HCT116 (cell line): ENCODE data around the gene NPLOC4. TPM values are rescaled to one million over a fixed set of nuclear protein-coding genes. Genes with fewer than 3 reads are reported as not detected.

Source experiments
- ATAC-seq: fragments of 200-7000 bp; cut with Tn5 transposase; 2 replicates; pipeline ENCODE4 v1.9.1; 2020; ENCODE audit warnings: mild to moderate bottlenecking, moderate library complexity
- BruUV-seq: library from RNA; stranded (reverse); fragments of 400-500 nt; replicated peaks from 2 replicates; lab custom pipeline; 2021; lab: Mats Ljungman, UMichigan
- CTCF ChIA-PET: fragments of 300-600 bp; sonication (Branson Sonifier 250); formaldehyde crosslinking; loops from one replicate; lab custom pipeline; 2021; ENCODE audit warnings: antibody characterized with exemption; lab: Charles Lee
- POLR2A ChIA-PET: fragments of 300-600, 350-600 bp; sonication (Branson Sonifier 250); formaldehyde crosslinking; loops from one replicate; lab custom pipeline; 2021; ENCODE audit warnings: antibody characterized with exemption; lab: Charles Lee
- RAD21 ChIA-PET, 2 experiments: fragments of 300-600 bp; sonication (Branson Sonifier 250); formaldehyde crosslinking; loops; one replicate each; lab custom pipeline; 2023; ENCODE audit warnings: low total read pairs in 2 of 2; ENCODE audit not compliant: uncharacterized antibody in 2 of 2, unreplicated experiment in 2 of 2, low non-redundant PET in 1 of 2; lab: Charles Lee
- DNase-seq: peaks from one replicate; pipeline ENCODE4 v3.0.0-alpha.2; 2010; ENCODE audit warnings: low read depth, low spot score
- H2AFZ ChIP-seq: fragments of 200-600 bp; shearing (Covaris generic), sonication (generic); 2 replicates; pipeline ENCODE4 v1.6.1; 2017; ENCODE audit warnings: low read depth, mixed run types, mixed read lengths, antibody characterized with exemption, low read length; ENCODE audit not compliant: poor library complexity, severe bottlenecking
- H3K27ac ChIP-seq: 2 replicates; pipeline ENCODE4 v1.5.1; 2012; ENCODE audit warnings: low read depth, low read length
- H3K27me3 ChIP-seq: fragments of 200-600 bp; sonication (generic); 2 replicates; pipeline ENCODE4 v1.6.1; 2016; ENCODE audit warnings: mixed run types, low read length, mixed read lengths; ENCODE audit not compliant: insufficient read depth
- H3K36me3 ChIP-seq, 2 experiments: fragments of 200-500 bp in 1 of 2; fragments of 200-600 bp in 1 of 2; sonication (Bioruptor generic) in 1 of 2; sonication (generic) in 1 of 2; 2 replicates each; pipeline versions ENCODE4 v1.5.1 to v1.6.1; 2014 to 2016; ENCODE audit warnings: low read length in 2 of 2, inconsistent platforms in 1 of 2, mixed read lengths in 1 of 2, mixed run types in 1 of 2; ENCODE audit not compliant: insufficient read depth in 2 of 2, control insufficient read depth in 1 of 2
- H3K4me1 ChIP-seq, 2 experiments: fragments of 200-600 bp in 1 of 2; sonication (generic) in 1 of 2; 2 replicates each; pipeline versions ENCODE4 v1.5.1 to v1.6.1; 2012 to 2017; ENCODE audit warnings: low read length in 2 of 2, inconsistent platforms in 1 of 2, mild to moderate bottlenecking in 1 of 2, mixed read lengths in 1 of 2, mixed run types in 1 of 2, moderate library complexity in 1 of 2; ENCODE audit not compliant: insufficient read depth in 2 of 2, control insufficient read depth in 1 of 2
- H3K4me2 ChIP-seq: fragments of 200-600 bp; sonication (generic); 2 replicates; pipeline ENCODE4 v1.6.1; 2017; ENCODE audit warnings: mixed run types, low read length, mixed read lengths
- H3K4me3 ChIP-seq, 2 experiments: fragments of 200-600 bp in 1 of 2; sonication (generic) in 1 of 2; replicated peaks in 1 of 2; 2 replicates each; pipeline ENCODE4 v1.5.1; 2011 to 2016; ENCODE audit warnings: low read length in 2 of 2, control low read depth in 1 of 2, low read depth in 1 of 2, mild to moderate bottlenecking in 1 of 2, mixed read lengths in 1 of 2, mixed run types in 1 of 2
- H3K79me2 ChIP-seq: fragments of 200-600 bp; sonication (generic); 2 replicates; pipeline ENCODE4 v1.6.1; 2017; ENCODE audit warnings: mild to moderate bottlenecking, mixed run types, low read length, moderate library complexity, mixed read lengths; ENCODE audit not compliant: insufficient read depth
- H3K9ac ChIP-seq: fragments of 200-600 bp; sonication (generic); 2 replicates; pipeline ENCODE4 v1.6.1; 2016; ENCODE audit warnings: low read length, mixed read lengths
- H3K9me2 ChIP-seq: fragments of 200-600 bp; sonication (generic), shearing (Covaris generic); 2 replicates; pipeline ENCODE4 v1.6.1; 2017; ENCODE audit warnings: mixed run types, mild to moderate bottlenecking, moderate library complexity; ENCODE audit not compliant: insufficient read depth
- H3K9me3 ChIP-seq, 2 experiments: fragments of 200-500 bp in 1 of 2; fragments of 200-600 bp in 1 of 2; sonication (Bioruptor generic) in 1 of 2; sonication (generic) in 1 of 2; 2 replicates each; pipeline ENCODE4 v1.6.1; 2014 to 2017; ENCODE audit warnings: low read length in 2 of 2, mixed read lengths in 2 of 2, inconsistent platforms in 1 of 2, low read depth in 1 of 2, mild to moderate bottlenecking in 1 of 2, mixed run types in 1 of 2, moderate library complexity in 1 of 2; ENCODE audit not compliant: control insufficient read depth in 1 of 2, insufficient read depth in 1 of 2
- H4K20me1 ChIP-seq: fragments of 200-600 bp; sonication (generic), shearing (Covaris generic); 2 replicates; pipeline ENCODE4 v1.6.1; 2017; ENCODE audit warnings: mixed run types, mild to moderate bottlenecking, moderate library complexity; ENCODE audit not compliant: insufficient read depth
- CEBPB ChIP-seq: IDR thresholded peaks from 2 replicates; pipeline ENCODE4 v1.6.1; 2012; ENCODE audit warnings: low read depth
- EGR1 ChIP-seq: IDR thresholded peaks from 2 replicates; pipeline ENCODE4 v1.6.1; 2012; ENCODE audit warnings: low read depth
- ELF1 ChIP-seq: IDR thresholded peaks from 2 replicates; pipeline ENCODE4 v1.6.1; 2012; ENCODE audit warnings: low read depth, borderline replicate concordance
- EZH2phosphoT487 ChIP-seq: fragments of 200-600 bp; IDR thresholded peaks from 2 replicates; pipeline ENCODE4 v1.6.1; 2018; ENCODE audit warnings: antibody characterized with exemption, borderline replicate concordance
- FOSL1 ChIP-seq: IDR thresholded peaks from 2 replicates; pipeline ENCODE4 v1.6.1; 2012; ENCODE audit warnings: low read depth
- JUND ChIP-seq: IDR thresholded peaks from 2 replicates; pipeline ENCODE4 v1.6.1; 2012
- POLR2A ChIP-seq: IDR thresholded peaks from 2 replicates; pipeline ENCODE4 v1.7.0; 2011; ENCODE audit warnings: borderline replicate concordance; ENCODE audit not compliant: insufficient read depth, insufficient read length; ENCODE audit errors: extremely low read depth
- SIN3A ChIP-seq: IDR thresholded peaks from 2 replicates; pipeline ENCODE4 v1.6.1; 2012; ENCODE audit warnings: low read depth
- SP1 ChIP-seq: IDR thresholded peaks from 2 replicates; pipeline ENCODE4 v1.6.1; 2012; ENCODE audit warnings: low read depth
- SRF ChIP-seq: IDR thresholded peaks from 2 replicates; pipeline ENCODE4 v1.6.1; 2012; ENCODE audit warnings: low read depth
- YY1 ChIP-seq: IDR thresholded peaks from 2 replicates; pipeline ENCODE4 v1.6.1; 2011; ENCODE audit warnings: low read length, low read depth, moderate library complexity, mild to moderate bottlenecking; ENCODE audit not compliant: insufficient replicate concordance; ENCODE audit errors: extremely low read depth
- ZNF274 ChIP-seq: fragments of 200-500 bp; sonication (Bioruptor generic); IDR thresholded peaks from 2 replicates; pipeline ENCODE4 v1.6.1; 2014; ENCODE audit warnings: mild to moderate bottlenecking, low read depth, low read length, inconsistent platforms
- intact Hi-C: fragments of 100-400 bp; cut with micrococcal nuclease; formaldehyde crosslinking; loops from 2 replicates; pipeline ENCODE4 v1.10.0; 2022
- total RNA-seq: library from RNA; stranded (reverse); gene quantifications from one replicate; pipeline ENCODE4 v1.2.1, GENCODE V29; 2021; ENCODE audit not compliant: unreplicated experiment
- TF ChIP-seq, protein P1 (sequence below), 3 experiments: fragments of 200-600 bp in 1 of 3; sonication (generic) in 1 of 3; IDR thresholded peaks in 2 of 3; conservative IDR thresholded peaks in 1 of 3; 2 replicates each; pipeline ENCODE4 v1.5.1; 2012 to 2017; ENCODE audit warnings: low read depth in 2 of 3, low read length in 2 of 3, antibody characterized with exemption in 1 of 3, borderline replicate concordance in 1 of 3, control low read depth in 1 of 3, mild to moderate bottlenecking in 1 of 3, mixed read lengths in 1 of 3, mixed run types in 1 of 3, moderate library complexity in 1 of 3; ENCODE audit not compliant: insufficient read depth in 1 of 3
- TF ChIP-seq, protein P2 (sequence below): IDR thresholded peaks from 2 replicates; pipeline ENCODE4 v1.6.1; 2012
- TF ChIP-seq, protein P3 (sequence below): IDR thresholded peaks from 2 replicates; pipeline ENCODE4 v1.6.1; 2012

NPLOC4 gene
- total RNA-seq, 1 experiment from 2014 or later: 137 TPM

DNA sequence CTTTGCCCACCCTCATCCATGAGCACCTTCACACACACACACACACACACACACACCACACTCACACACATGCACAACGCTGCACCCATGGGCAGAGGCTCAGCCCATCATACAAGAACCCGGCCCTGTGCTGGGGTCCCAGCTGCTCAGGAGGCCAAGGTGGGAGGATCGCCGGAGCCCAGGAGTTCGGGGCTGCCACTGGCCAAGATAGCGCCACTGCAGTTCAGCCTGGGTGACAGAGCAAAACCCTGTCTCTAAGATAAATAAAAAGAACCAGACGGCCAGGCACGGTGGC is 112.1 kb downstream of the NPLOC4 start (continued):
- TF ChIP-seq, protein P1, sequence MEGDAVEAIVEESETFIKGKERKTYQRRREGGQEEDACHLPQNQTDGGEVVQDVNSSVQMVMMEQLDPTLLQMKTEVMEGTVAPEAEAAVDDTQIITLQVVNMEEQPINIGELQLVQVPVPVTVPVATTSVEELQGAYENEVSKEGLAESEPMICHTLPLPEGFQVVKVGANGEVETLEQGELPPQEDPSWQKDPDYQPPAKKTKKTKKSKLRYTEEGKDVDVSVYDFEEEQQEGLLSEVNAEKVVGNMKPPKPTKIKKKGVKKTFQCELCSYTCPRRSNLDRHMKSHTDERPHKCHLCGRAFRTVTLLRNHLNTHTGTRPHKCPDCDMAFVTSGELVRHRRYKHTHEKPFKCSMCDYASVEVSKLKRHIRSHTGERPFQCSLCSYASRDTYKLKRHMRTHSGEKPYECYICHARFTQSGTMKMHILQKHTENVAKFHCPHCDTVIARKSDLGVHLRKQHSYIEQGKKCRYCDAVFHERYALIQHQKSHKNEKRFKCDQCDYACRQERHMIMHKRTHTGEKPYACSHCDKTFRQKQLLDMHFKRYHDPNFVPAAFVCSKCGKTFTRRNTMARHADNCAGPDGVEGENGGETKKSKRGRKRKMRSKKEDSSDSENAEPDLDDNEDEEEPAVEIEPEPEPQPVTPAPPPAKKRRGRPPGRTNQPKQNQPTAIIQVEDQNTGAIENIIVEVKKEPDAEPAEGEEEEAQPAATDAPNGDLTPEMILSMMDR (IDR thresholded peaks at IDR 0.05 in 2 of 3, conservative IDR thresholded peaks at IDR 0.05 in 1 of 3; ENCODE audit: borderline replicate concordance in 1 of 3, insufficient read depth in 1 of 3, low read depth in 2 of 3, low read length in 2 of 3): no peak
- TF ChIP-seq EGR1: no peak
- TF ChIP-seq SRF: no peak
- no peak for TF ChIP-seq SP1
- TF ChIP-seq YY1: no peak

DNA sequence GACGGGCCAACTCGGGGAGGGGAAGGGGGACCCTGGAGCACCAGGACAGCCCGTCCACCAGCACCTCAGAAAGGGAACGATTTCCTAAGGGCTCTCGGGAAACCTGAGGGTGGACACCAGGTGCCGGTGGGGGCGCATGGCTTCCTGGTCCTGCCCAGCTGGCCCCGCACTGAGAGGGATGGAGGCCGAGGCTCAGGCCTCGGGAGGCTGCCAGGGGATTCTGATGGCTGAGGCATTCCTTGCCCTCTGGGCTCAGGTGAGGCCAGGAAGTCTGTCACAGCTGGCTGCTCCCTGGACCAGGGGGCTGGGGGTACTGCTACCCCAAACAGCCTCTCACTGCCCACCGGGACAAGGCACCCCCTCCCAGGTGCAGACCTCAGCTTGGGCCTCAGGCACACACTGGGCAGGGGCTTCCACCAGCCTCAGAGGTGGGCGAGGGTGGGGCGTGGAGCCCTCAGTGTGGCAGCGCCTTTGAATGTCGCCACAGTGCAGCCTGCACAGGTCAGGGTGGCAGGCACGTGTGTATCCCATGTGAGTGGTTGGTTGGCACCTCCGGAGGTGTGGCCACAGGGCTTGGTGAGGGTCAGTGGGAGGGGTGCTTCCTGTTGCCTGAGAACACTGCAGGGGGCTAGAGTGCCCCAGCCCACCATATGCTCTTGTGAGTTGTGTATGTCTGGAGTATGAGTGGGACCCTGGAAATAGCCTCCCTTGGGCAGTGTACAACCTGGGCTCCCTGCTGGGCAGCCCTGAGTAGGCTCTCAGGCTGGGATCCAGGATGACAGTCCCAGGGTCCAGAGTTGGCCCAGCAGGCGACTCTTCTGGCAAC is 112.7 kb downstream of the NPLOC4 start:
- intact Hi-C loops: no loop called here
- Histone ChIP-seq H3K9me3 (no peaks in the 10 kb centered on the region), H3K36me3 (no peaks in the 10 kb centered on the region), H3K9ac (no peak overlapping the region), H3K27me3 (no peaks in the 10 kb centered on the region), H3K4me2 (no peak overlapping the region), H2AFZ (no peak overlapping the region), H4K20me1 (no peaks in the 10 kb centered on the region), H3K79me2 (no peaks in the 10 kb centered on the region), H3K4me3 (no peak overlapping the region), H3K27ac (no peak overlapping the region; the same call in 1 of the 2 replicates), H3K9me2 (no peaks in the 10 kb centered on the region), H3K4me1 (peaks cover 25 to 55% of the 10 kb centered on the region in 2 experiments)
- DNase-seq (no peak), ATAC-seq (no peak)
- BruUV-seq: no TSS peak
- TF ChIP-seq SIN3A (no peak), EZH2phosphoT487 (no peak), SP1 (no peak), JUND (no peak), ZNF274 (no peak), EGR1 (no peak), ELF1 (no peak), POLR2A (no peak), FOSL1 (no peak), YY1 (no peak), CEBPB (no peak)
- TF ChIP-seq, protein P2, sequence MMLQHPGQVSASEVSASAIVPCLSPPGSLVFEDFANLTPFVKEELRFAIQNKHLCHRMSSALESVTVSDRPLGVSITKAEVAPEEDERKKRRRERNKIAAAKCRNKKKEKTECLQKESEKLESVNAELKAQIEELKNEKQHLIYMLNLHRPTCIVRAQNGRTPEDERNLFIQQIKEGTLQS: no peak
- TF ChIP-seq, protein P1 (IDR thresholded peaks at IDR 0.05 in 2 of 3, conservative IDR thresholded peaks at IDR 0.05 in 1 of 3; ENCODE audit: borderline replicate concordance in 1 of 3, insufficient read depth in 1 of 3, low read depth in 2 of 3, low read length in 2 of 3): no peak
- TF ChIP-seq, protein P3, sequence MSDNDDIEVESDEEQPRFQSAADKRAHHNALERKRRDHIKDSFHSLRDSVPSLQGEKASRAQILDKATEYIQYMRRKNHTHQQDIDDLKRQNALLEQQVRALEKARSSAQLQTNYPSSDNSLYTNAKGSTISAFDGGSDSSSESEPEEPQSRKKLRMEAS: no peak
- ChIA-PET CTCF (no interaction called here), POLR2A (no interaction called here), RAD21 (no interaction called here)
